H54 (cell line): ENCODE data around the gene SYNJ1.

Source experiments
- DNase-seq: peaks from one replicate; pipeline ENCODE4 v3.0.0; 2011; ENCODE audit warnings: low spot score, mixed read lengths; ENCODE audit not compliant: insufficient read length
- FAIRE-seq: peaks from 3 replicates; lab custom pipeline; 2011; peaks lifted over from hg19 to GRCh38; lab: Jason Lieb, UNC
- POLR2A ChIP-seq: IDR thresholded peaks from 2 replicates; pipeline ENCODE4 v1.6.1; 2011; ENCODE audit warnings: low read depth, mild to moderate bottlenecking, low read length

Gene SYNJ1

GRCh38 chr21:32599091-32599490 lies 128.7 kb downstream of the SYNJ1 start:
- TF ChIP-seq POLR2A, result no peak
- DNase-seq (no peak), FAIRE-seq (no peak)

- peak; percentile 96 for FAIRE-seq
- peak; percentile 69 for DNase-seq
- TF ChIP-seq POLR2A, result no peak
Observed at GRCh38 chr21:32597205-32597604, 130.6 kb downstream of the SYNJ1 start.

GRCh38 chr21:32595431-32595830 lies 132.4 kb downstream of the SYNJ1 start:
- FAIRE-seq (no peak), DNase-seq (no peak)
- TF ChIP-seq POLR2A, result no peak

- no peak for FAIRE-seq
- no peak for DNase-seq
Observed at GRCh38 chr21:32593690-32594089, 134.1 kb downstream of the SYNJ1 start.

GRCh38 chr21:32592929-32593502 lies 134.8 kb downstream of the SYNJ1 start:
- no peak for FAIRE-seq
- TF ChIP-seq POLR2A, result no peak
- DNase-seq, result no peak

More at GRCh38 chr21:32593690-32594089, 134.1 kb downstream of the SYNJ1 start:
- TF ChIP-seq POLR2A, result no peak

- DNase-seq (no peak), FAIRE-seq (no peak)
- TF ChIP-seq POLR2A, result no peak
Observed at GRCh38 chr21:32590130-32590529, 137.7 kb downstream of the SYNJ1 start.

GRCh38 chr21:32587651-32588050 lies 140.2 kb downstream of the SYNJ1 start:
- no peak for TF ChIP-seq POLR2A
- FAIRE-seq (no peak), DNase-seq (no peak)

GRCh38 chr21:32587120-32587519 lies 140.7 kb downstream of the SYNJ1 start:
- no peak for TF ChIP-seq POLR2A
- DNase-seq (no peak), FAIRE-seq (no peak)

GRCh38 chr21:32585970-32586369 lies 141.8 kb downstream of the SYNJ1 start:
- no peak for FAIRE-seq
- no peak for TF ChIP-seq POLR2A
- DNase-seq, result no peak

- DNase-seq, result no peak
- TF ChIP-seq POLR2A, result no peak
- no peak for FAIRE-seq
Observed at GRCh38 chr21:32585042-32585710, 142.6 kb downstream of the SYNJ1 start, which contains the start of gene TCP10L. TCP10L (minus strand) TSS chr21:32585523; CDS start chr21:32584304, 1,219 bp downstream.

GRCh38 chr21:32584472-32584871 lies 143.3 kb downstream of the SYNJ1 start:
- FAIRE-seq, result no peak
- 0 out of 2 replicates have a peak, but pooled peaks have one; percentile 9 for TF ChIP-seq POLR2A
- no peak for DNase-seq

GRCh38 chr21:32581732-32582131 lies 146.1 kb downstream of the SYNJ1 start:
- no peak for FAIRE-seq
- DNase-seq, result no peak
- TF ChIP-seq POLR2A, result no peak

- FAIRE-seq (no peak), DNase-seq (no peak)
- no peak for TF ChIP-seq POLR2A
Observed at GRCh38 chr21:32580949-32581348, 146.9 kb downstream of the SYNJ1 start.
